HG02884 (cell line): Measurements from ENCODE around the gene CACNA1F.

Experiments
- ATAC-seq: cut with Tn5 transposase; IDR thresholded peaks from one replicate; pipeline ENCODE4 v1.9.1; 2021; ENCODE audit warnings: mild to moderate bottlenecking, moderate library complexity; ENCODE audit not compliant: unreplicated experiment

CACNA1F gene

DNA sequence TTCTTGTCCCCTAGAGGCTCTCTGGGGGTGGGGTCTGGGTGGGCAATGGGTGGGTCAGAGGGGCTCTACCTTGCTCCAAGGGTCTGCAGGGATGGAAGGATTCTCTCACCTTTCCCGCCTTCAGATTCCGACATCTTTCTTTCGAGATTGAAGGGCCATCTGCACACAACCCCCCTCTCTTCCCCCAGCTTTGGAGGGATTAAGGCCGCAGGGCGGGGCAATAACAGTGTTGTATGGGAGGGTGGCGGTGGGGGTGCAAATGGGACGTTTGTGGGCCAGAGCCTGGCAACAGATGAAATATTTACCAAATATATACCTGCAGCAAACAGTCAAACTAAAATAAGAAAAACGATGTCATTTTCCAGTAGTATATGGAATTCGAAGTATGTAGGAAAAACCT lies at the start of gene CACNA1F:
Gene CACNA1F, minus strand, starts transcription at position 165 of the 400 bp plus-strand sequence. Its CDS starts 31 bp downstream, at position 134.
- ATAC-seq: no peak

DNA sequence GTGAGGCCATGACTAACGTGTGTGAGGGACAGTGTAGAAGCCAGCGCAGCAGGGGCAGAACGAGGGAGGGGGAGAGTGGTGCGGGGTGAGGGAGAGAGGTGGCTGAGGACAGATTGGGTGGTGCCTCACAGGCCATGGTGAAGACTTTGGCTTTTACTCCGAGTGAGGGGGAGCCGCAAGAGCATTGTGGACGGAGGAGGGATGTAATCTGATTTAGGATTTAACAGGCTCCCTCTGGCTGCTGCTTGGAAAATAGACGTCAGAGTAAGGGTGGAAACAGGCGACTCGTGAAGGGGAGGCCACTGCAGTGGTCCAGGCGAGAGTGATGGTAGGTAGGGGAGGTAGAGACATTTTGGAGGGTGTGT lies 49.5 kb upstream of the CACNA1F start:
- no peak for ATAC-seq

GRCh38 chrX:49278081-49278480 lies 44.9 kb upstream of the CACNA1F start:
- ATAC-seq: no peak

DNA sequence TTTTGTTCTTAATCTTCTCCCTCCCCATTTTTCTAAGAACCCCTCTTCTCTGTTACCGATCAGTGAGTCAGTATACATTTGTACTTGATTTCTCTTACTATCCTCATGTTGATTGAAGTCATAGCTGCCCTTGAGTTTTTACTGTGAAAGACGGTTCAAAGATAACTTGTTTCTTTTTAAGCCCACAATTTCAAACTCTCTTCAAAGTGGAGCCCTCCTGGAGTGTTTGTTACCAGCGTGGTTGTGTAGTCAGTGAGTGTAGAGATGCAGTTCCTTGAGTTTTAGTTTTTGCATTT lies 44.3 kb upstream of the CACNA1F start:
- no peak for ATAC-seq

GRCh38 chrX:49276671-49277534 lies 43.8 kb upstream of the CACNA1F start:
- ATAC-seq: no peak

DNA sequence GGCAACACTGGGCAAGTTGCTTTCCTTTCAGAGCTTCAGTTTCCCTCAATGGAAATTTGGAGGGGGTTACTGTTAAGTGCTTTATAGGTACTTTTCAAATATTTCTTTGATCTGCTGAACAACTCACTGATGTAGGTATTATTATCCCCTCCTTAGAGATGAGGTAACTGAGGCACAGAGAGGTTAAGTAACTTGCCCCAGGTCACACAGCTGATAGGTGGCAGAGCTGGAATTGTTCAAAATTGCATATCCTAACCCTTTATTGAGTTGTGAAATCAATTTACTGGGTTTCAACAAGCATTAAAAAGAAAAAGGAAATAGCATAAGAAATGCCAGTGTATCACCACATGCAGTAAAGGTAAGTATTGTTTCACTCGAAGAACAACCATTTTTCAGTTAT lies 43.1 kb upstream of the CACNA1F start:
- no peak for ATAC-seq

DNA sequence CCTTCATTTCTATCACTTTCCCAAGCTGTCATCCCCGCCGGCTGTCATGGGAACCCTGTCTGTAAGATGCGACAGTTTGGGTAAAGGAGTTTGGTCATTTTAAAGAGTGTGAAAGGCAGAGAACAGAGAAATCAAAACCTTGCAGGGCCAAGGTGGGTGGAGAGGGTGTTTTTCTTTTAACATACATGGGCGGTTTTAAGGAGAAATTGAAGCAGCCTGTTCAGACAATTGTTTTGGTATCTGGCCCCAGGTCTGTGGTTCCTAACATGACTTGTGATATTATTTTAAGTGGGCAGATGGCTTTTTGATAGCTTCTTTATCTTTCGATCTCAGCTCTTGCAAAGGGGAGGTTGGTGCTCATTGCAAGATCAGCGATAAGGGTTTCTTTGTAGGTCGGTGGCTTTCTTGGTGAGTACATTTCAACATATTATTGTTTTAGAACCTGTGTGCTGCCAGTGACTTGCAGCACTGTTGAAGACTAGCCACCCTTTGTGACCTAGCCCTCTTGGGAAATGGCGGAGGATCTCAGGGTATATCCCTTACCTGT lies 40.1 kb upstream of the CACNA1F start:
- no peak for ATAC-seq

DNA sequence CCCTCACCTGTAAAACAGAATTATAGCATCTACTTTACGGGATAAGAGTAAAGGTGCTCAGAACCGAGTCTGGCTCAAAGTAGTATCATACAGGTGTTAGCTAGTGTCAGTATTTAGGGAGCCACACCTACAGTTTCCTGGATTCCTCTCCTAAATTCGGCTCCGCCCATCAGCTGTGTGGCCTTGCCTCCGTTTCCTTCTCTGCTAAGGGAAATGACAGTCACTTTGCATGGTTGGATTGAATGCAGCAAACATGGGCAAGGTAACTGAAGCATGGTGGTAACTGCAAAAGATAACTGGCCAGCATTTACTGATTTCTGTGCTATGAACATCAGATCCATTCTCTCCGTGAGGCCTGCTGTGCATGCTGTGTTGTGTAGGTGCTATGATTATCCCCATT lies 39.3 kb upstream of the CACNA1F start:
- no peak for ATAC-seq

DNA sequence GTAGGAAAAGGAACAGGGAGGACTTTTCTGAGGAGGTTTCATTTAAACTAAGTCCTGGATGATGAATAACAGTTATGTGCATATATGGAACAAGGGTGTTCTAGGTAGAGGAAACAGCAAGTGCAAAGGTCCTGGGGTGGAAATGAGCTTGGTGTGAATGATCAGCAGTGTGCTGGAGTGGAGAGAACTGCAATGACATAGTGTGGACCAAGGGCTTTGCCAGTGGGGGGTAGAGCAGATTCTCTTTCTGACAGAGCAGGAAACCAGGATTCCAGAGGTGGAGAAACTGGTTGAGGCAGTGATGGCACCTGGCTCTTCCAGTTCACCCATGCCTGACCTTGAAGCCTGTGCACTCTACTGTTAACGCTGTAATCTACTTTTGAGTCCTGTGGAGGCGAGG lies 38.2 kb upstream of the CACNA1F start:
- ATAC-seq: no peak

- no peak for ATAC-seq
Measured at GRCh38 chrX:49270249-49270921, 37.2 kb upstream of the CACNA1F start.

GRCh38 chrX:49269767-49270248 lies 36.7 kb upstream of the CACNA1F start, which contains the start of gene PPP1R3F:
PPP1R3F (plus strand) TSS chrX:49269793; CDS start chrX:49269870, 77 bp downstream.
- peak; percentile 7 for ATAC-seq

GRCh38 chrX:49269010-49269766 lies 36.0 kb upstream of the CACNA1F start:
- peak; percentile 89 for ATAC-seq

DNA sequence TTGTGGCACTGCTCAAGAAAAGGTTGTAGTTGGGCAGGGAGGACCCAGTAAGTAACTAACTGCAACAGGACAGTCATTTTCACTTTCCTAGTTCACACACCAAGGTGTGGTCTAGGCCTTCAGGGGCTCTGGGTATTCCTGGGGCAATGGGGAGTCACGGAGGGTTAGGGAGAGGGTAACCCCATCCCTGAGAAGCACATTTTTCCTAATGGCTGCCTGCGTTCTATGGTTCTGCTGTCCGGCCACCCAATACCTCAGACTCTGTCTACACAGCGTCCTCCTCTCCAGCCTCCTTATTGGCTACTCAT lies 35.5 kb upstream of the CACNA1F start:
- ATAC-seq: no peak

- ATAC-seq: no peak
Measured at GRCh38 chrX:49266523-49267445, 33.6 kb upstream of the CACNA1F start.

DNA sequence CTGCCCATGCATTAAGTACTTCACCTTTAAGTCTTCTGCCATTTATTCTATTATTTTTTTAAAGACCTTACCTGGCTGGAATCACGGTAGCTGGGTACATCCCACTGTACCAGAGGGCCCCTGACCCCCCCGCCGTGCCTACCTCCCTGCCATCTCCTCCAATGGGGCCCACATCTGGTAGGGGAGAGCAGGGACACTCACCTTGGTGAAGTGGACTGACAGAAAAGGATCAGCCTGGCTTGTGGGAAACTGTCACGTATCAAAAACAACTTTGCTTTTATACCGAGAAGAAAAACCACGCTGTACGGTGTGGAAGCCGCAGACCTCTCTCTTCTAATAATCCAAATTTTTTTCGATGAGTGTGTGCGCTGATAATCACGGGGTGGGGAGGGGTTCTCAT lies 31.3 kb upstream of the CACNA1F start, which contains the start of gene FOXP3:
Gene FOXP3, minus strand, starts transcription at position 251 of the 400 bp plus-strand sequence. CDS start 6,205 bp downstream, outside the sequence.
- no peak for ATAC-seq

DNA sequence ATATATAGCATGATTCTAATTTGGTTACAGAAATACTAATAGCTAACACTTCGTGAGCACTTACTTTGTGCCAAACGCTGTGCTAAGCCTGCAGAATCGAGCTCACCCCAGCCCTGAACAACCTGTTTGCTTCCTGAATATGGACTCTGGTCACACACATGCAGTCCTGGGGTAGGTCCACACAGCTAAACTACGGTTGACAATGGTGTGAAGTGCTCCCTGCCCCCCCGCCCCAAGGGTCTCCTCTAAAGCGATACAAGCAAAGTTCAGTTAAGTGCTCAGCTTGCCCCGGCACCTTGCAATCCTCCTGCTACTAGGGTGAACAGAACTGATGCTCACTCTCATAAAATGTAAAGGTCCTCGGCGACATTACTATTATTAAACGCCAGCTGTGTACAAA lies 30.5 kb upstream of the CACNA1F start:
- no peak for ATAC-seq

- ATAC-seq: no peak
Measured at GRCh38 chrX:49262603-49263002, 29.5 kb upstream of the CACNA1F start.

DNA sequence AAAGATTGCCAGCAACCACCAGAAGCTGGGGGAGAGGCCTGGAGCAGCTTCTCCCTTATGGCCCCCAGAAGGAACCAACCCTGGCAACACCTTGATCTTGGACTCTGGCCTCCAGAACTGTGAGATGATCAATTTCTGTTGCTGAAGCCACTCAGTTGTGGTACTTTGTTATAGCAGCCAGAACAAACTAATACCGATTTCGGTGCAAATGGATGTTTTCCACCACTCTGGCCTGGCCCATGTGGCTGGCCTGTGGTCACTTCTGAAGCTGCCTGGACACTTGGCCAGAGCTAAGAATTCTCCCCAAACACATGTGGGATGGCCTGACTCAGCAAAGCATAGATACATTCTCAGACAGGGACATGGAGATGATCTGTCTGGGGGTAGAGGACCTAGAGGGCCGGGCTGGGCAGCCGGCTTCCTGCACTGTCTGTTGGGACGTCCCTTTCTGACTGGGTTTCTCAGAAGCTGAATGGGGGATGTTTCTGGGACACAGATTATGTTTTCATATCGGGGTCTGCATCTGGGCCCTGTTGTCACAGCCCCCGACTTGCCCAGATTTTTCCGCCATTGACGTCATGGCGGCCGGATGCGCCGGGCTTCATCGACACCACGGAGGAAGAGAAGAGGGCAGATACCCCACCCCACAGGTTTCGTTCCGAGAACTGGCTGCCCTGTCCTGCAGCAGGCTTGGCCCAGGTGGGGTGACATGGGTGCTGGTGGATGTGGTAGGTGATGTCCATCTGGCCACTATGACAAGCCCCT lies 27.3 kb upstream of the CACNA1F start:
- ATAC-seq: no peak

DNA sequence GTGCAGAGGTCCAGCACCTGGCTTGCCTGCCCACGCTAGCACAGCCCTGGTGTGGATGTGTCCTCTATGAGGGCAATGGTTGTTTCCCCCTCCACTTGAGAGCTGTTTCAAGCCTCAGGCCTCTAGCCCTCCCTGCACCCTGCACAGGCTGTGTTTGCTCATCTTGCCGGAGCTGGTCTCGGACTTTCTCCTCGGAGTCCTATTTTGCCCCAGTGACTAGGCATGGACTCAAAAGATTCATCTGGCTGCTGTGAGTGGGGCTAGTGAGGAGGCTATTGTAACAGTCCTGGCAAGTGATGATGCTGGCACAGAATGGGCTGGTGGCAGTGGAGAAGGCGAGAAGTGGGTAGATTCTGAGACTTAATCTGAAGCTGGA lies 25.6 kb upstream of the CACNA1F start:
- ATAC-seq: no peak
